ENCODE measurements around the gene PSMB5.

Gene PSMB5

DNA sequence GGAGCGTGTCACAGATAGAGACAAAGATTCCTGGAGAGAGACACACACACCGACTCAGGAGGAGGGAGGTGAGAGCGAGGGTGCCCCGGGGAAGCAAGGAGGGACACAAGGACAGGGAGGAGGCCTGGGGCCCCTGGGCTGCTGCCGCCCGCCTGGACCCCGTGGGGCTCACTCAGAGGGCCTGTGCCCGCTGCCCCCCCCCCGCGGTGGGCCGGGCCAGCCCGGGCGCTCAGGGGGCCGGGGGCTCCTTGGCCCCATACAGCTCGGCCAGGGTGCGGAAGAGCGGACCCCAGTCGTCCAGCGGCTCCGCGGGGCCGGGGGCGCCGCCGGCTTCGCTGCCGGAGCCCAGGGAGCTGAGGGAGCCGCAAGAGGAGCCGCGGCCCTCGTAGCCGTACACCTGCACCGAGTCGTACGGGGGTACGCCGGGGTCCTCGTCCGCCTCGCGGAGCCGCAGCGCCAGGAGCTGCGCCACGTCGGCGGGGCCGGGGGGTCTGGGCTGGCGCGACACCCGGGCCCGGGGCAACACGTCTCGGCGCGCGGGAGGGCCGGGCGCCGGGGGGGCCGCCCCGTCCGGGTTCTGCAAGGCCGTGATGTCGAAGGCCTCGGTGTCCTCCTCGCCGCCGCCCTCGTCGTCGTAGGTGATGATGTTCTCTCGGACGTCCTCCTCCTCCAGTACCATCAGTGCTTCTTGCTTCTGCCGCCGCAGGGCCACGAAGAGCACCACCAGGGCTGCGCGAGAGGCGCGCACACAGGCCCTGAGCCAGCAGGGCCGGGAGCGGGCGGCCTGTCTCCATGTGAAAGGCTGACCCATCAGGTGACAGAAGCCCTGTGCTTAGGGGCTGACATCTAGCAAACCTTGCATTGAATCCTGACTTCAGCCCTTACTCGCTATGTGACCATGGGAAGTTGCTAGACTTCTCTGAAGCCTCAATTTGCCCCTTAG is 13.3 kb upstream of the PSMB5 start:
- TF ChIP-seq CTCF (conservative IDR thresholded peaks at IDR 0.05; ENCODE audit: low read depth, low read length): no peak
- H3K4me3 ChIP-seq (ENCODE audit: low read length): no peak overlapping the region
- no peak for DNase-seq (ENCODE audit: low read depth)

DNA sequence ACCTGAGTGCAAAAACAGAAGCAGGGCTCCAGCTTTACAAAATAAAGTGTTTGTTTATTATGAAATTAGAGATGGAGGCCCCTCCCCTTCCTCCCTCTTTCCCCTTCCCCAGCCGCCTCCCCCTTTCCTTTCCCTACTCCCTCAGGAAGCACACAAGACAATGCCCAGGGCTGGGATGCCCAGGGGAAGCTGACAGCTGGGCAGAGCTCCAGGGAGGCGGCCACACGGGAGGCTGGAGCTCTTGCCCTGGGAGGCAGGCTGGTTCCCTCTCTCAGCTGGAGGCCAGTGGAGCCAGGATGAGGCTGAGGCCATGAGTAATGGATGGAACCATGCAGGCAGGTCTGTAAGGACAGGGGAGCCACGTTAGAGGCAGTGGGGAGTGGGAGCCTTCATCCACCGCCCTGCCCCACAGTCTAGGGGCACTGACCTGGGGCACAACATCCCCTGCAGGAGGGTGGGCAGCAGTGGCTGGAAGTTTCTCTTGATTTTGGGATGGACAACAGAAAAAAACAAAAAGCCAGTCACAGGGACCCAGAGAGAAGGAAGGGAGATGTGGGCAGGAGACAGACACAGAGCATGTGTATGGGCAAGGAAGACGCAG is 12.4 kb upstream of the PSMB5 start:
- no peak for TF ChIP-seq CTCF (conservative IDR thresholded peaks at IDR 0.05; ENCODE audit: low read depth, low read length)
- H3K4me3 ChIP-seq (ENCODE audit: low read length): no peak overlapping the region
- no peak for DNase-seq (ENCODE audit: low read depth)

DNA sequence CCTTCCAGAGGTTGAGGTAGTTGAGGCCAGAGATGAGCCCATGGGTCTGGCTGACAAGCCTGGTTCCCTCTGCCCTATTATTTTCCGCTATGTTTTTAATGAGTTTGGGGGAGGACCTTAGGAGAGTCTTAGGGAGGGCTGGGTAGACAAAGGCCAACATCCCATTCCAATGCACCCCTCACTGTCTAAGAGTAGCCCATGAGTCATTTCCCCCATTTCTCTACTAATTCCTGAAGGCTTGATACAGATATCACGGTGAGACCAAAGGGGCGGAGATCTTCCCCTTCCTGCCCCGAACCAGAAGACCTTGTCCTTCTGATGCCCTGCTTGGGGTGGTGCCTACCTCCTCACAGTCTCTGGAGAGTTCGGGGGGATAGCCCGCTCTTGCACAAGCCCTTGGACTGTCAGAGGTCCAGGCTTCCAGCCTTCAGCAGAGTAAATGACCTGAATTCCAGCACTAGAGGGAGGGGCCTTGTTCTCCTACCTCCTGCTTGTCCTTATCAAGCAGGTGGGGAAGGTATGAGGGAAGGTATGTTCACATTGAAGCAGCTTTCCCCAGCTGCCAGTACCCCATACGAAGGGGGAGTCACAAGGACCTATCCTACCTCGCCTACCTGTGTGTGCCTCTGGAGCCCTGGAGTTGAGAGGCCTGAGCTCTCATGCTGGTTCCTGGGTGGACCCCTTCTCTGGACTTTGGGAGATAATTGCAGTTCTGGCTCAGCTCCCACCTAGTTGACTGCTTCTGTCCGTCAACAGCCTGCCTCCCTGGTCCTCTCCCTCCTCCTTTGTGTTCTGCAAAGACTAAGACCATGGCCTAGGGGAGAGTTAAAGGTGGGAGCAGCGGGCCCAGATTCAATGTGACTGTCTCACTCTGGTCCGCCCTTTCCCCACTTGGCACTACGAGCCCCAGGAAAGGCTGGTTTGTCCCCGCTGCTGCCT is 11.0 kb upstream of the PSMB5 start:
- no peak for TF ChIP-seq CTCF (conservative IDR thresholded peaks at IDR 0.05; ENCODE audit: low read depth, low read length)
- no peak overlapping the region for H3K4me3 ChIP-seq (ENCODE audit: low read length)
- DNase-seq (ENCODE audit: low read depth): no peak

DNA sequence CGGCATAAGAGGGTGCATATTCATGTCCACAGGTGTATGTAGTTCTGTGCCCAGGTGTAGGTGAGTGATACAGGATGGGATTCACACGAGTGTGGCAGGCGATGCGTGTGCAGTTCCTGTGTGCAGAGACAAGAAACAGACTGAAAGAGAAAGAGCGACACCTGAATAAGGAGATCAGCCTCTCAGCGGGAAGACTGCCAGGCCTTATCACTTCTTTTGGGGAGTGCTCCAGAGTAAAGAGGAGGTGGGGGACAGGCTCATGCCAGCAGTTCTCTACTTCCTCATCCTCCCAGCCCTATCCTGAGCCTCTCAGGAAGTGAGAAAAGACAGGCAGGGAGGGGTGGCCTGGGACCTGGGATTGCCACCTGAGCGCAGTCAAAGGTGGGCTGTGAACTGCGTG is 10.1 kb upstream of the PSMB5 start:
- no peak overlapping the region for H3K4me3 ChIP-seq (ENCODE audit: low read length)
- no peak for DNase-seq (ENCODE audit: low read depth)
- TF ChIP-seq CTCF (conservative IDR thresholded peaks at IDR 0.05; ENCODE audit: low read depth, low read length): no peak

DNA sequence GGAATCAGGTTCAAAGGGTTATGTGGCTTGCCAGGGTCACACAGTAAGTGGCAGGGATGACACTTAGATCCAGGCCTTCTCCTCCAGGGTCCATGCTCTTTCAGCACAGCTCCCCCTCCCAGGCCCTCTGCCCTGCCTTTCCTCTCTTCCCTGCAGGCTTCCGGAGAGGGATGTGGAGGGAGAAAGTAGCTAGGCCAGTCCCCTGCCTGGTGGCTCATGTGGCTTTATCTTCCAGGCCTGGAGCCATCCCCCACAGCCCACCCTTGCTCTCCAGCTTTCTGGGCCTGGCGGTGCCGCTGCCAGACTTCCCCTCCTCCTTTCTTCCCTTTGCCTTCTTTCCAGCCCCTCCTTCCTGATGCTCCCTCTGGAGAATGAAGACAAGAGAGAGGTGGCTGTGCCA is 9.1 kb upstream of the PSMB5 start:
- no peak overlapping the region for H3K4me3 ChIP-seq (ENCODE audit: low read length)
- TF ChIP-seq CTCF (conservative IDR thresholded peaks at IDR 0.05; ENCODE audit: low read depth, low read length): no peak
- no peak for DNase-seq (ENCODE audit: low read depth)

GRCh38 chr14:23043145-23043544 is 8.4 kb upstream of the PSMB5 start:
- no peak for TF ChIP-seq CTCF (conservative IDR thresholded peaks at IDR 0.05; ENCODE audit: low read depth, low read length)
- no peak for DNase-seq (ENCODE audit: low read depth)
- H3K4me3 ChIP-seq (ENCODE audit: low read length): no peak overlapping the region
